Thyroid gland (tissue), 4 donors: ENCODE measurements around the gene OR9G4.

Source experiments
- POLR2A ChIP-seq, 2 donors: fragments of 450-650 bp; IDR thresholded peaks; one replicate each; pipeline ENCODE4 v1.6.1; 2017; ENCODE audit warnings: antibody characterized with exemption in 2 of 2, mild to moderate bottlenecking in 2 of 2, moderate library complexity in 1 of 2
- TF ChIP-seq, protein P1 (sequence below), 6 experiments: fragments of 200-600 bp in 3 of 6; fragments of 450-650 bp in 3 of 6; sonication (generic) in 3 of 6; IDR thresholded peaks; one replicate each; pipeline ENCODE4 v1.5.1; 2016 to 2019; ENCODE audit warnings: antibody characterized with exemption in 6 of 6, mild to moderate bottlenecking in 2 of 6, inconsistent platforms in 1 of 6, moderate library complexity in 1 of 6

DNA sequence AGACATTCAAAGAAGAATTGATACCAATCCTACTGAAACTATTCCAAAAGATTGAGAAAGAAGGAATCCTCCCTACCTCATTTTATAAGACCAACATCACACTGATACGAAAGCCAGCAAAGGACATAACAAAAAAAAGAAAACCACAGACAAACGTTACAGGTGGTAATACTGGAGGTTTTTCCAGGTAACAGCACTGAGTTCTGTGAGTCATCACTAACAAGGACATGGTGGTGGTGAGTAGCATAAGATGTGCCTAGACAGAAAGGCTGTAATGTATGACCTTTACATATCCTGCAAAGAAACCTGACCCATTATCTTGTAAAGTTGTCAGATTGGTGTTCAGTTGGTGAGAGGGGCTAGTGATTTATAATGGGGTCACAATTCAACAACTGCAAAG, 34.3 kb downstream of the OR9G4 start:
- TF ChIP-seq, protein P1, sequence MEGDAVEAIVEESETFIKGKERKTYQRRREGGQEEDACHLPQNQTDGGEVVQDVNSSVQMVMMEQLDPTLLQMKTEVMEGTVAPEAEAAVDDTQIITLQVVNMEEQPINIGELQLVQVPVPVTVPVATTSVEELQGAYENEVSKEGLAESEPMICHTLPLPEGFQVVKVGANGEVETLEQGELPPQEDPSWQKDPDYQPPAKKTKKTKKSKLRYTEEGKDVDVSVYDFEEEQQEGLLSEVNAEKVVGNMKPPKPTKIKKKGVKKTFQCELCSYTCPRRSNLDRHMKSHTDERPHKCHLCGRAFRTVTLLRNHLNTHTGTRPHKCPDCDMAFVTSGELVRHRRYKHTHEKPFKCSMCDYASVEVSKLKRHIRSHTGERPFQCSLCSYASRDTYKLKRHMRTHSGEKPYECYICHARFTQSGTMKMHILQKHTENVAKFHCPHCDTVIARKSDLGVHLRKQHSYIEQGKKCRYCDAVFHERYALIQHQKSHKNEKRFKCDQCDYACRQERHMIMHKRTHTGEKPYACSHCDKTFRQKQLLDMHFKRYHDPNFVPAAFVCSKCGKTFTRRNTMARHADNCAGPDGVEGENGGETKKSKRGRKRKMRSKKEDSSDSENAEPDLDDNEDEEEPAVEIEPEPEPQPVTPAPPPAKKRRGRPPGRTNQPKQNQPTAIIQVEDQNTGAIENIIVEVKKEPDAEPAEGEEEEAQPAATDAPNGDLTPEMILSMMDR (IDR thresholded peaks at IDR 0.05), result no peak
- no peak for TF ChIP-seq POLR2A (IDR thresholded peaks at IDR 0.05)
